Upper lobe of left lung (tissue), 4 donors: ENCODE results near the gene SERP2.

ENCODE experiments used
- CTCF ChIP-seq, 6 experiments: fragments of 450-650 bp in 4 of 6; fragments of 200-600 bp in 2 of 6; sonication (generic) in 2 of 6; IDR thresholded peaks; one replicate each; pipeline ENCODE4 v1.5.1; 2016 to 2019; ENCODE audit warnings: antibody characterized with exemption in 6 of 6
- EP300 ChIP-seq, 4 donors: sonication (generic); formaldehyde crosslinking; IDR thresholded peaks; one replicate each; pipeline ENCODE4 v1.5.1; 2017; ENCODE audit warnings: antibody characterized with exemption in 4 of 4, control low read depth in 2 of 4
- POLR2A ChIP-seq, 4 donors: fragments of 450-650 bp; IDR thresholded peaks; one replicate each; pipeline ENCODE4 v1.5.1; 2016 to 2017; ENCODE audit warnings: antibody characterized with exemption in 4 of 4, mild to moderate bottlenecking in 2 of 4

GRCh38 chr13:44384778-44385177 lies 11.2 kb downstream of the SERP2 start:
- TF ChIP-seq CTCF (IDR thresholded peaks at IDR 0.05), result no peak
- no peak for TF ChIP-seq POLR2A (IDR thresholded peaks at IDR 0.05)
- no peak for TF ChIP-seq EP300 (IDR thresholded peaks at IDR 0.05)
